Heart right ventricle (tissue), 16 donors: ENCODE data around the gene CKS1B. TPM values are rescaled to one million over a fixed set of nuclear protein-coding genes. Genes with fewer than 3 reads are reported as not detected.
"Not testable (repeated sequence)": the region's sequence is repeated elsewhere in the genome, so short reads cannot be mapped to it uniquely, and the experiment has no call there.

Experiments
- ATAC-seq, 8 donors: fragments of 200-7000 bp; cut with Tn5 transposase; one replicate each; pipeline ENCODE4 v1.9.1; 2020; ENCODE audit warnings: mild to moderate bottlenecking in 8 of 8, moderate library complexity in 8 of 8, moderate number of reproducible peaks in 1 of 8
- DNase-seq, 2 donors: peaks; one replicate each; pipeline ENCODE4 v3.0.0-alpha.2; 2020
- H3K27ac ChIP-seq, 10 donors: fragments of 200-600 bp; sonication (generic) in 2 of 10; one replicate each; pipeline versions ENCODE4 v1.5.0 to v1.8.0; 2020 to 2022; ENCODE audit warnings: mild to moderate bottlenecking in 3 of 10
- H3K27me3 ChIP-seq, 7 donors: fragments of 200-600 bp; one replicate each; pipeline ENCODE4 v1.8.0; 2021 to 2022; ENCODE audit warnings: mild to moderate bottlenecking in 2 of 7
- H3K36me3 ChIP-seq, 9 donors: fragments of 200-600 bp; sonication (generic) in 1 of 9; one replicate each; pipeline versions ENCODE4 v1.5.0 to v1.8.0; 2020 to 2022; ENCODE audit warnings: mild to moderate bottlenecking in 2 of 9
- H3K4me1 ChIP-seq, 9 donors: fragments of 200-600 bp; sonication (generic) in 1 of 9; one replicate each; pipeline versions ENCODE4 v1.5.0 to v1.8.0; 2020 to 2022; ENCODE audit warnings: mild to moderate bottlenecking in 4 of 9
- H3K4me3 ChIP-seq, 10 donors: fragments of 200-600 bp; sonication (generic) in 2 of 10; one replicate each; pipeline versions ENCODE4 v1.5.0 to v1.8.0; 2020 to 2022; ENCODE audit warnings: mild to moderate bottlenecking in 7 of 10, moderate library complexity in 2 of 10
- H3K9me3 ChIP-seq, 11 donors: fragments of 200-600 bp in 10 of 11; sonication (generic) in 2 of 11; one replicate each; pipeline versions ENCODE4 v1.5.0 to v1.8.0; 2013 to 2022; ENCODE audit warnings: mild to moderate bottlenecking in 2 of 11, control low read depth in 1 of 11, moderate library complexity in 1 of 11
- WGBS, 2 donors: extraction: QIAGEN DNeasy Blood & Tissue Kit; methylation state at CpG; one replicate each; pipeline ENCODE4 v1.1.7; 2013; ENCODE audit warnings: inconsistent platforms in 1 of 2; 5-methylcytosine and 5-hydroxymethylcytosine counted together
- intact Hi-C, 10 donors: fragments of 100-400 bp; cut with DNase I; formaldehyde crosslinking; loops; one replicate each; pipeline versions ENCODE4 v1.11.1 to v1.14.2; 2022
- polyA plus RNA-seq, 2 donors: library from polyadenylated mRNA; stranded (reverse); fragments of 200-250 nt; gene quantifications; one replicate each; pipeline ENCODE4 v1.2.3, GENCODE V29; 2013
- total RNA-seq, 10 donors: library from RNA; stranded (reverse); fragmentation: NEBNext Ultra II Directional in 3 of 10; extraction: Animal tissue kit (Norgen Biotek cat#: 25700) in 3 of 10; gene quantifications; one replicate each; pipeline versions ENCODE4 v1.2.1 to v1.2.4, GENCODE V29; 2021 to 2023
- TF ChIP-seq, protein P1 (sequence below), 9 donors: fragments of 200-600 bp; sonication (generic) in 2 of 9; IDR thresholded peaks; one replicate each; pipeline versions ENCODE4 v1.5.0 to v1.8.0; 2021 to 2022; ENCODE audit warnings: antibody characterized with exemption in 9 of 9, mild to moderate bottlenecking in 5 of 9, moderate library complexity in 1 of 9
- donor health status: Arrhythmogenic right ventricular cardiomyopathy.
- donor health status: ischemic (EF 13 %, LVEDD 7.1; RV severe dilation, severe dysfunction).
- donor health status: healthy with polysubstance abuse.
- donor health status: DM: no; HTN: yes; CAD: no.
- donor health status: DM: no; HTN: no; CAD: no.
- donor health status: ischemic (EF 25% LVEDD 6.9; RV normal size, moderate dysfunction).
- donor health status: ischemic (EF 25% LVEDD 5.7; RV mildly dilated, moderate dysfunction).
- donor health status: healthy.
- donor health status: DM: yes; HTN: yes; CAD: no.
- donor health status: Ischemic cardiomyopathy.
- donor health status: ischemic (EF 35%, LVEDD 5.7; RV mildly dilated, moderate dysfunction).
- donor health status: nonischemic (EF 11% LVEDD 7.7; RV severe dilation, severe dysfunction).
- donor health status: DM: yes; HTN: yes; CAD: no.
- donor health status: PGD.
- donor health status: ischemic (EF 29% LVEDD 5.4; RV normal size, mild dysfunction).
- donor health status: nonischemic (EF 23%, LVEDD 6.1; RV moderate dilation, normal function).

CKS1B gene
- total and polyA plus RNA-seq, 12 donors, result 4.6 to 36.7 (median 17.5) TPM

DNA sequence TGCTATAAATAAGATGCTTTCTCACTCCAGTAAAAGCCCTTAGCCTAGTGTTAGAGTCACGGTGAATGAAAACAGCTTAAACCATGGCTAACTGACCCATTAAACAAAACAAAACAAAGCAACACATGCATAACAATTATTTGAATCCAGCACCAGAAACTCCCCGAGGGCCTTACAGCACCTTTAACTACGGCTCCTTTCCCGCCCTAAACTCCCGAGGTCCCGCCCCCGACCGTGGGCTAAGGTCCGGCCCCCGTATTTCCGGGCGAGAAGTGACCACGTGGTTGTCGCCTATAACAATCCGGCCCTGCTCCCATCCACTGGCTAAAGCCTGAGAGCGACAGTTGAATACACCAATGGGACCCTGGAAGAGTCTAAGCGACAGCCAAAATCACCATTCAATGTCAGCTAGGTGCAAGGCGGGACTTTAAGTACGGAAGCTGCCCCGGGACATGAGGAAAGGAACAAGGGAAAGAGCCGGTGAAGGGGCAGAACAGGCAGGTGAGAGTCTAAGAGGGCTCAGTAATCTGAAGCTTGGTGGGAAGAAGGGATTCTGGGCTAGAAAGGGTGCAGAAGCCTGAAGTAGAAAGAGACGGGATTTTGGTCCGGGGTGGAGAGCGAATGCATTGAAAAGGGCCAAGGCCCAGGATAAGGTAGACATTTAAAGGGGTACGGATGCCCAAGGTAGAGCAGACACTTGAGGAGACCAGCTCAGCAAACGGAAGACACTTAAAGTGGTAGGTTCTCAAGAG, 8.6 kb downstream of the CKS1B start, which contains the start of gene FLAD1:
FLAD1 (plus strand) TSS at position 448 of the 752 bp plus-strand sequence. CDS start 351 bp downstream, outside the sequence.
- DNase-seq (peak; percentile 91 to 100), ATAC-seq (peak; percentile 98 to 100 (median 100))
- Histone ChIP-seq H3K9me3 (no peaks in the 10 kb centered on the region), H3K4me3 (peak within 1 kb of the TSS; percentile 48 to 81 (median 71)), H3K27ac (peak within 1 kb of the TSS in 9 of 10 donors; percentile 41 to 87 (median 77)), H3K36me3 (peaks cover 0 to 38% (median 4%) of the 10 kb centered on the region in 9 donors), H3K27me3 (no peaks in the 10 kb centered on the region), H3K4me1 (peaks cover 7 to 28% (median 17%) of the 10 kb centered on the region in 9 donors)
- intact Hi-C loops, result loop anchor here in 2 of 10 donors (1.0 to 2.0 kb wide), 2 partner anchors 8 to 16 kb away; no protein-coding TSS in a partner anchor
- WGBS, 2 donors, result 0% methylated on average over 26 of the region's 26 CpGs
- TF ChIP-seq, protein P1, sequence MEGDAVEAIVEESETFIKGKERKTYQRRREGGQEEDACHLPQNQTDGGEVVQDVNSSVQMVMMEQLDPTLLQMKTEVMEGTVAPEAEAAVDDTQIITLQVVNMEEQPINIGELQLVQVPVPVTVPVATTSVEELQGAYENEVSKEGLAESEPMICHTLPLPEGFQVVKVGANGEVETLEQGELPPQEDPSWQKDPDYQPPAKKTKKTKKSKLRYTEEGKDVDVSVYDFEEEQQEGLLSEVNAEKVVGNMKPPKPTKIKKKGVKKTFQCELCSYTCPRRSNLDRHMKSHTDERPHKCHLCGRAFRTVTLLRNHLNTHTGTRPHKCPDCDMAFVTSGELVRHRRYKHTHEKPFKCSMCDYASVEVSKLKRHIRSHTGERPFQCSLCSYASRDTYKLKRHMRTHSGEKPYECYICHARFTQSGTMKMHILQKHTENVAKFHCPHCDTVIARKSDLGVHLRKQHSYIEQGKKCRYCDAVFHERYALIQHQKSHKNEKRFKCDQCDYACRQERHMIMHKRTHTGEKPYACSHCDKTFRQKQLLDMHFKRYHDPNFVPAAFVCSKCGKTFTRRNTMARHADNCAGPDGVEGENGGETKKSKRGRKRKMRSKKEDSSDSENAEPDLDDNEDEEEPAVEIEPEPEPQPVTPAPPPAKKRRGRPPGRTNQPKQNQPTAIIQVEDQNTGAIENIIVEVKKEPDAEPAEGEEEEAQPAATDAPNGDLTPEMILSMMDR (IDR thresholded peaks at IDR 0.05), result no peak

DNA sequence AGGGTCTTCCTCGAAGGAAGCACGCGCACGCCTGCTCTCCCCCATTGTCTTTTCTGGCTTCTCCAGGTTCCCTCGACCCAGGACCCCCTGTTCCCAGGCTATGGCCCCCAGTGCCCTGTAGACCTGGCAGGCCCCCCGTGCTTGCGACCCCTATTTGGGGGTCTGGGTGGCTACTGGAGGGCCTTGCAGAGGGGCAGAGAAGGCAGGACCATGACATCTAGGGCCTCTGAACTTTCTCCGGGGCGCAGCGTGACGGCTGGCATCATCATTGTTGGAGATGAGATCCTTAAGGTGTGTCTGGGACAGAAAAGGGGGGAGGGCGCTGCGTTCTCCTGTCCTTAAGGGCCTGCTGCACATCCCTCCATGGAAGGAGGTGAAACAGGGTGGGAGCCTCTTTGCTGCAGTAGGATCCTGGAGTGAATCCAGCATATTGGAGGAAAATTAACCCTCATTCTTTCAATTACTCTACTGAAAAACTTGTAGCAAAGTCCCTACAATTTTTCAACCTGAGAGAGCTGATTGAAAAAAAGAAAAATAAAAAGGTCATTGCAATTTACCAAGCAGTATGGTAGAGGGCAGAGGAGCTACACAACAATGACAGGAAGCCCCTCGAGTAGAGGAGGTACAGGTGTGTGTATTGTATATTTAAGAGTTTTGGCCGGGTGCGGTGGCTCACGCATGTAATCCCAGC, 9.4 kb downstream of the CKS1B start:
- Histone ChIP-seq H3K9me3 (no peaks in the 10 kb centered on the region), H3K27ac (peak overlapping the region in 9 of 10 donors; percentile 41 to 87 (median 77)), H3K36me3 (peaks cover 0 to 42% (median 7%) of the 10 kb centered on the region in 9 donors), H3K4me1 (peaks cover 7 to 28% (median 17%) of the 10 kb centered on the region in 9 donors), H3K4me3 (peak overlapping the region; percentile 48 to 81 (median 71)), H3K27me3 (no peaks in the 10 kb centered on the region)
- intact Hi-C loops, result loop anchor here in 2 of 10 donors (1.0 to 2.0 kb wide), 2 partner anchors 9 to 15 kb away; no protein-coding TSS in a partner anchor
- ATAC-seq (no peak), DNase-seq (no peak)
- 14 to 18% methylated on average over 17 of the region's 17 CpGs for WGBS, 2 donors
- TF ChIP-seq, protein P1 (IDR thresholded peaks at IDR 0.05), result no peak

DNA sequence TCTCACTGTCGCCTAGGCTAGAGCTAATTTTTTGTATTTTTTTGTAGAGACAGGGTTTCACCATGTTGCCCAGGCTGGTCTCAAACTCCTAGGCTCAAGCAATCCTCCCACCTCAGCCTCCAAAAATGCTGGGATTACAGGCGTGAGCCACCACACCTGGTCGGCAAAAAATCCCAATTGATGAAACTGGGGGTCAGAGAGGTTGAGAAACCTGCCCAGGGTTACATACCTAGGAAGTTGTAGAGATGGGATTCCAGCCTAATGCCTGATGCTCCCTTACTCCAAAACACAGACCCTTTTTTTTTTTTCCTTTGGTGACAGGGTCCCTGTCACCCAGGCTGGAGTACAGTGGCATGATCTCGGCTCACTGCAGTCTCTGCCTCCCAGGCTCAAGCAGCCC, 12.3 kb downstream of the CKS1B start:
- H3K9me3 ChIP-seq, ATAC-seq, H3K4me3 ChIP-seq, DNase-seq, H3K27me3 ChIP-seq, intact Hi-C loops, H3K27ac ChIP-seq: not testable (repeated sequence)
- Histone ChIP-seq H3K4me1 (peaks cover 7 to 28% (median 17%) of the 10 kb centered on the region in 9 donors), H3K36me3 (peaks cover 0 to 59% (median 12%) of the 10 kb centered on the region in 9 donors)
- 93 to 98% methylated on average over 4 of the region's 4 CpGs for WGBS, 2 donors

- H3K4me1 ChIP-seq, result peaks cover 6 to 24% (median 15%) of the 10 kb centered on the region in 9 donors
- TF ChIP-seq, protein P1 (IDR thresholded peaks at IDR 0.05), result no peak
- 65 to 71% methylated on average over 6 of the region's 6 CpGs for WGBS, 2 donors
These were observed 12.8 kb downstream of the CKS1B start for GRCh38 chr1:154987326-154987725.

More at GRCh38 chr1:154987326-154987725, 12.8 kb downstream of the CKS1B start:
- Histone ChIP-seq H3K9me3 (no peaks in the 10 kb centered on the region), H3K36me3 (peaks cover 0 to 59% (median 12%) of the 10 kb centered on the region in 9 donors), H3K27ac (no peak overlapping the region), H3K27me3 (no peaks in the 10 kb centered on the region), H3K4me3 (no peak overlapping the region)
- intact Hi-C loops, result no loop called here
- DNase-seq (no peak), ATAC-seq (peak in 1 of 8 donors; percentile 22)
